Measurements from ENCODE around the gene PLCH2.

The PLCH2 gene

DNA sequence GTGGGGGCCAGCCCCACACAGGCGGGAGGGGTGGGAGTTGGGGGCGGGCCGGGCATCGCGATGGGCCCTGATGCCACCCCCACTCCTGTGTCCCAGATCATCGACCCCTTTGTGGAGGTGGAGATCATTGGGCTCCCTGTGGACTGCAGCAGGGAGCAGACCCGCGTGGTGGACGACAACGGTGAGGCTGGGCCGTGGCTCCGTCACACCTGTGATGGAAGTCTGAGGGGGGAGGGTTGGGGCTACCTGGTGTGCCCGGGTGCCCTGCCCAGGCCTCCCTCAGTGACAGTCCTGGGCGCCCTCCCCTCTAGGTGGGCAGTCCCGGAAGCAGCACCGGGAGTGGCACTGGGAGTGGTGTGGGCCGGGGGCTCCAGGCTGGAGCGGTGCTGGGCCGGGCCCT, 22.6 kb downstream of the PLCH2 start:
- no peak for DNase-seq (ENCODE audit: low read depth, low spot score)

DNA sequence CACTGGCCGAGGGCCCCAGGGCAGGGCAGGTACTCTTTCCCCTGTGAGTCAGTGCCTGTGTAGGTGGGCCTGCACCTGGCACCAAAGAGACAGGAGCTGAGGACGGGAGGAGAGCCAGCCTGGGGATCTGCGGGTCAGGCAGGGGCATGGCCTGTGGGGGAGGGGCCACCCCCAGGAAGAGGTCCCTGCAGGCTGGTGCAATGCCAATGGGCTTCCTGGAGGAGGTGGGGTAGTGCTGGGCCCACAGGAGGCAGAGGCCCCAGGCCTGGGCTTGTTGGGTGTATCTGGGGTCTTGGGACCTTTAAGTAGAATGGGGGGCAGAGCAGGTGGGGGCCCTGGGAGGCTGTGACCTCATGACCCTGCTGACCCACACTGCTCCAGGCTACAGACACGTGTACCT, 23.2 kb downstream of the PLCH2 start:
- no peak for DNase-seq (ENCODE audit: low read depth, low spot score)

DNA sequence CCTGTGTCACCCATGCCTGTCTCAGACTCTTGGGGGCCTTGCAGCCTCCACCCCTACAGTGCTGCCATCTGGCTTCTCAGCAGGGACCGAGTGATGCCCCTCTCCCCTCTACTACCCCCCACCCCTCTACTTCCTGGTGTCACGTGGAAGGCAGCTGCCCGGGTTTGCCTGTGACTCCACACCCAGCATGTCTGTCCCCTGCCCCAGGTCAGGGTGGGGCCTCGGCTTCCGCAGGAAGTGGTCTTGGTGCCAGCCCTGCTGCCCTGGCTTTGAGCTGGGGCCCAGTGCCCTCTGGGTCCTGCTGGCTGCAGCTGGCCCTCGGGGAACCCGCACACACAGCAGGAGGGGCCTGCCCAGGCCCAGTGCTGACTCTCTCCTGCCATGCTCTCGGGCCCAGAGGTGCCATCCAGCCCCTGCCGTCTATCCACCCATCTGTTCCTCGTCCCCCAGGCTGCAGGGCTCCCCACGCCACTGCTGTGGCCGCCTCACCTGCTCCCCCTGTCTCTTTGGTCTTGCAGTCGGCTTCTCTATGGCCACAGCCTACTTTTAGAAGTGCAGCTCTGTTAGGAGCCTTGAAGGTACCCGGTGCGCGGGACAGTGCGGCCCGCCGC, 24.0 kb downstream of the PLCH2 start:
- DNase-seq (ENCODE audit: low read depth, low spot score), result no peak

- DNase-seq (ENCODE audit: low read depth, low spot score), result no peak
Measured at GRCh38 chr1:2501041-2501819, 25.1 kb downstream of the PLCH2 start.

- DNase-seq (ENCODE audit: low read depth, low spot score), result no peak
Measured at GRCh38 chr1:2501820-2502119, 25.7 kb downstream of the PLCH2 start.

GRCh38 chr1:2502210-2502609, 26.1 kb downstream of the PLCH2 start:
- DNase-seq (ENCODE audit: low read depth, low spot score), result no peak

DNA sequence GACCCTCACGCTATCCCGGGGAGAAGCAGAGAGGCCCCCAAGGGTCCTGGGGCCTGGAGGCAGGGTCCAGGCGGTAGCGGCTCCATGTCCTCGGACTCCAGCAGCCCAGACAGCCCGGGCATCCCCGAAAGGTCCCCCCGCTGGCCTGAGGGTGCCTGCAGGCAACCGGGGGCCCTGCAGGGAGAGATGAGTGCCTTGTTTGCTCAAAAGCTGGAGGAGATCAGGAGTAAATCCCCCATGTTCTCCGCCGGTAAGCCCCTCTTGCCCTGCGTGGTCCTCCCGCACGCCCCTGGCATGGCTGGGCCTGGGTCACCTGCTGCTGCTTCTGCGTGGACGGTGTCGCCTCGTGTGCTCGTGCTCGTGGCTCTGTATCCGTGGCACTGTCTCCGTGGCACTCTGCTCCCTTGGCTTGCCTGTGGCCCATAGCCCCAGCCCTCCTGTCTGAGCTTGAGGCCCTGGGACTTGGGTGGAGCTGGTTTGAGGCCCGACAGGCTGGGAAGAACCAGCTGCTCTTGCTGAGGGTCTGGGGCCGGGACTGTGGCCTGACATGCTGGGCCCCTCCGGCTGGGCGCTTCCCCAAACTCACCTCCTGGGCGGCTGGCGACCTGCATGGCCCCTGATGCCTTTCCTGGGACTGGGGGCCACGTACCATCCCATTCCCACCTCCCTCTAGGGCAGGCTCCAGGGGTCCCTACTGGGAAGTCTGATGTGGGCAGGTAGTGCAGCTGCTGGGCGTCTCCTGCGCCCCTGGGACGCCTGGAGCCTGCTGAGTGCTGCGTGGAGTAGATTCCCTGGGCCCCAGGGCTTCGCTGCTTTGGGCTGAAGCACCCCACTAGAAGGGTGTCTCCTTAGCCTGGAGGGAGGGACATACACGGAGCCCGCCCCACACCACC, 26.8 kb downstream of the PLCH2 start:
- no peak for DNase-seq (ENCODE audit: low read depth, low spot score)

DNA sequence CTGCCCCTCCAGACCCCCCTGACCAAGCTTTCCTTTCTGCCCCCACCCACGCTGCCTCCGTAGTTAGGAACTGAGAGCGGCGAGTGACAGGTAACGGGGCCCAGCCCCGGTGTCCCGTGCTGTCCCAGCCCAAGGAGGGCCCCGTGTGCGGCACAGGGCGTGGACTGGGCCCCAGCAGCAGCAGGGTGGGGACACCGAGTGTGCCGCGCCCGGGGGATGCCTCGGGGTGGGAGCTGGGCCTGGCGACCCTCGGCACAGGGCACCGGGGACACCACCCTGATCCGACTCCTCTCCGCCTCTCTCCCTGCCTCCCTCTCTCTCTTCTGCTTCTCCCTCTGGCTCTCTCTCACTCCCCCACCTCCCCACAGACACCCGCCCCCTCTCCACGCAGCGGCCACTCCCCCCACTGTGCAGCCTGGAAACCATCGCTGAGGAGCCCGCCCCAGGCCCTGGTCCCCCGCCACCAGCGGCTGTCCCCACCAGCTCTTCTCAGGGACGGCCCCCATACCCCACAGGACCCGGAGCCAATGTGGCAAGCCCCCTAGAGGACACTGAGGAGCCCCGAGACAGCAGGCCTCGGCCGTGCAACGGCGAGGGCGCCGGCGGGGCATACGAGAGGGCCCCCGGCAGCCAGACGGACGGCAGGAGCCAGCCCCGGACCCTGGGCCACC, 27.6 kb downstream of the PLCH2 start:
- no peak for DNase-seq (ENCODE audit: low read depth, low spot score)

DNA sequence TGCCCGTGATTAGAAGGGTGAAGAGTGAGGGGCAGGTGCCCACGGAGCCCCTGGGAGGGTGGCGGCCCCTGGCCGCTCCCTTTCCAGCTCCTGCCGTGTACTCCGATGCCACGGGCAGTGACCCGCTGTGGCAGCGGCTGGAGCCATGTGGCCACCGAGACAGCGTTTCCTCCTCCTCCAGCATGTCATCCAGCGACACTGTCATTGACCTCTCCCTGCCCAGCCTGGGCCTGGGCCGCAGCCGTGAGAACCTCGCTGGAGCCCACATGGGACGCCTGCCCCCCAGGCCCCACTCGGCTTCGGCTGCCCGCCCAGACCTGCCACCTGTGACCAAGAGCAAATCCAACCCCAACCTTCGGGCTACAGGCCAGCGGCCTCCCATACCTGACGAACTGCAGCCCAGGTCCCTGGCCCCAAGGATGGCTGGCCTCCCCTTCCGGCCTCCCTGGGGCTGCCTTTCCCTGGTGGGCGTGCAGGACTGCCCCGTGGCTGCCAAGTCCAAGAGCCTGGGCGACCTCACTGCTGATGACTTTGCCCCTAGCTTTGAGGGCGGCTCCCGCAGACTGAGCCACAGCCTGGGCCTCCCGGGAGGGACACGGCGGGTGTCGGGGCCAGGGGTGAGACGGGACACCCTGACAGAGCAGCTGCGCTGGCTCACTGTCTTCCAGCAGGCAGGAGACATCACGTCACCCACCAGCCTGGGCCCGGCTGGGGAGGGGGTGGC, 28.3 kb downstream of the PLCH2 start:
- DNase-seq (ENCODE audit: low read depth, low spot score), result no peak

DNA sequence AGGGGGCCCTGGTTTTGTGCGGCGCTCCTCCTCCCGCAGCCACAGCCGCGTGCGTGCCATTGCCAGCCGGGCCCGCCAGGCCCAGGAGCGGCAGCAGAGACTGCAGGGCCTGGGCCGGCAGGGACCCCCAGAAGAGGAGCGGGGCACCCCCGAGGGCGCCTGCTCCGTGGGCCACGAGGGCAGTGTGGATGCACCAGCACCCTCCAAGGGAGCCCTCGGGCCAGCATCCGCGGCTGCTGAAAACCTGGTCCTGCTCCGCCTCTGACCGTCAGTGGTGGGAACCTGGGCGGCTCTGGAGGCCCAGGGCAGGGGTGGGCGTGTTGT, 28.8 kb downstream of the PLCH2 start:
- DNase-seq (ENCODE audit: low read depth, low spot score), result no peak

GRCh38 chr1:2505461-2505994, 29.4 kb downstream of the PLCH2 start:
- no peak for DNase-seq (ENCODE audit: low read depth, low spot score)

DNA sequence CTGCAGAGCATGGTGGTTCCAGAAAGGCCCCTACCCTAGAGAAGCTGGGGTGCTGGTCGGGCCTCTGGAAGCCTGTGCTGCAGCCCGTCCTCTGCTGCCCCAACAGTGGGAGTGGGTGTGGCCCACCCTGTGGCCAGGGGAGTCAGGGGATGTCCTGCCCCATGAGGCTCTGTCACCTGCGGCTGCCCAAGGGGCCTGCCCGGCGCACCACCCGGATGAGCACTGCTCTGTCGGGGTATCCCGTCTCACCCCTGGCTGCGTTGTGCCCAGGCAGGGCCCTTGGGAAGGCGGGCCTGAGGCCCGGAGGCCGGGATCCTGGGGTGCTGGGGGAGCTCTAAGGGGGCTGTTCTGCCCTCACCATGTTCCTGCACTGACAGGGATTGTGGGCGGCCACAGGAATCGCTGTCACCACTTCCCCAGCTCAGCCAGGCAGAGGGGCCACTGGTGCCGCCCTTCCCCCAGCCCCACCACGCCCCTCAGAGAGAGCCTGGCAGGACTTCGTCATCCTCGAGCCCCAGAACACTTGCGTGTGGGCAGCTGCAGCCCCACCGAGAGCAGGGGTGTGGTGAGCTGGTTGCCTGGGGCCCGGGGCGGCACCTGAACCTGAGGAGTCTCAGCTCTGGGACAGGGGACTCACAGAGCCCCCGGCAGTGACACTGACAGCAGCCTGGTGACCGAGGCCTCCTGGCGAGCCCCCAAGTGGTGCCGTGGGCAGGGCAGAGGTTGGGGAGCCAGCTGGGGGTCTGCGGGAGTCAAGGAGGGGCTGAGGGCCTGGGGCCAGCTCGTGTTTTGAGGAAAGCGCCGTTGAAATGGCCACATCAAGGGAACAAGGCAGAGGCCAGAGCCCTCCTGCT, 30.1 kb downstream of the PLCH2 start:
- DNase-seq (ENCODE audit: low read depth, low spot score), result no peak

GRCh38 chr1:2506901-2507565, 30.9 kb downstream of the PLCH2 start:
- no peak for DNase-seq (ENCODE audit: low read depth, low spot score)

GRCh38 chr1:2507744-2508155, 31.7 kb downstream of the PLCH2 start:
- DNase-seq (ENCODE audit: low read depth, low spot score), result no peak

DNA sequence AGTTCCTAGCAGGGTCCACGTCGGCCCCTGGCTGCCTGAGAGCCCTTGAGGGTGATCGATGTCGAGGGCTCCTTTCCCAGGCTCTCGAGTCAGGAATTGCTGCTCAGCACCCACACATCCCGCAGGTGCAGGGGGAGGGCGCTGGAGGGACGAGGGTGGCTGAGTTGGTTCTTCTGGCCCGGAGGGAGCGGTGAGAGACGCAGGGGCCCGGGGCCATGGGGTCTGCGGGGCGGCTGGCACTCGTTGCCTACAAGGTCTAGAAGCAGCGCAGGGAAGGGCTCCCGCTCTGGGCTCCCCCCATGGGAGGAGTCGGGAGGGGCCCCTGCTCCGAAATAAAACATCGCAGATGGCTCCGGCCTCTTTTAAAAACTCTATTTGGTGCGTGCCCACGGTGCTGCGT, 32.1 kb downstream of the PLCH2 start:
- DNase-seq (ENCODE audit: low read depth, low spot score), result no peak

- DNase-seq (ENCODE audit: low read depth, low spot score), result no peak
Measured at GRCh38 chr1:2508751-2509150, 32.7 kb downstream of the PLCH2 start.

- no peak for DNase-seq (ENCODE audit: low read depth, low spot score)
Measured at GRCh38 chr1:2509589-2509988, 33.5 kb downstream of the PLCH2 start.

GRCh38 chr1:2510366-2511155, 34.5 kb downstream of the PLCH2 start:
- no peak for DNase-seq (ENCODE audit: low read depth, low spot score)

- DNase-seq (ENCODE audit: low read depth, low spot score), result no peak
Measured at GRCh38 chr1:2512862-2513421, 36.9 kb downstream of the PLCH2 start.
